Activated CD4-positive, CD25-positive, alpha-beta regulatory T cell (primary cell): ENCODE results near the gene C2orf92.

ENCODE experiments used
- DNase-seq, 4 experiments: peaks; one replicate each; lab custom pipeline; 2025; lab: John Stamatoyannopoulos, UW

C2orf92 gene

GRCh38 chr2:97714084-97714949 is 44.8 kb downstream of the C2orf92 start:
- DNase-seq = no peak

- DNase-seq = no peak
Observed at GRCh38 chr2:97714950-97715652, 45.6 kb downstream of the C2orf92 start.

DNA sequence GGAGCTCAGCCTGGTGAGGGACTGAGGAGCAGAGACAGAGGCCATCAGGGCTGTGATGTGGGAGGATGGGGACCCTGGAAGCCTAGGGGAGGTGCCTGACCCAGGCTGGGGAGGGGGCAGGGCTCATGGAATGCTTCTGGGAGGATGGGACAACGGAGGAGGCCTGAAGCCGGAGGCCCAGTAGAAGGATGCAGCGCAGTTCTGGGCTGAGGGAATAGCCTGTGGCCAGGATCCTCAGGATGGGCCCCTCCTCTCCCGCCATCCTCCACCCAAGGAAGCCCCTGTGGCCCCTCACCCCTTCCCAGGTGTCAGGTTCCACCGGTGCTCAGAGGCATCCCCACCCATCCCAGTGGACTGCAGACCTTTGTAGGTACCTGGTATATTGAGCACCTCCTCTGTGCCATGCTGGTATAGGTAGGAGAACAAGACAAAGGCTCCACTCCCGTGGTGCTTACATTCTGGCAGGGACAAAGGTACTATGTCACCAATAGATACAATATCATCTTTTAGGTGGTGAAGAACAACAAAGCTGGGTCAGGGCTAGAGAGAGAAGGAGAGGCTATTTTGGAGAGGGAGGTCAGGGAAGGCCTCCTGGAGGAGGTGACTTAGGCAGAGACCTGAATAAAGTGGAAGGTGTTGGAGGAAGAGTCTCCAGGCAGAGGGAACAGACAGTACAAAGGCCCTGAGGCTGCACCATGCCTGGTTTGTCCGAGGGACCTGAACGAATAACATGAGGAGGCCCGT is 46.6 kb downstream of the C2orf92 start:
- no peak for DNase-seq

DNA sequence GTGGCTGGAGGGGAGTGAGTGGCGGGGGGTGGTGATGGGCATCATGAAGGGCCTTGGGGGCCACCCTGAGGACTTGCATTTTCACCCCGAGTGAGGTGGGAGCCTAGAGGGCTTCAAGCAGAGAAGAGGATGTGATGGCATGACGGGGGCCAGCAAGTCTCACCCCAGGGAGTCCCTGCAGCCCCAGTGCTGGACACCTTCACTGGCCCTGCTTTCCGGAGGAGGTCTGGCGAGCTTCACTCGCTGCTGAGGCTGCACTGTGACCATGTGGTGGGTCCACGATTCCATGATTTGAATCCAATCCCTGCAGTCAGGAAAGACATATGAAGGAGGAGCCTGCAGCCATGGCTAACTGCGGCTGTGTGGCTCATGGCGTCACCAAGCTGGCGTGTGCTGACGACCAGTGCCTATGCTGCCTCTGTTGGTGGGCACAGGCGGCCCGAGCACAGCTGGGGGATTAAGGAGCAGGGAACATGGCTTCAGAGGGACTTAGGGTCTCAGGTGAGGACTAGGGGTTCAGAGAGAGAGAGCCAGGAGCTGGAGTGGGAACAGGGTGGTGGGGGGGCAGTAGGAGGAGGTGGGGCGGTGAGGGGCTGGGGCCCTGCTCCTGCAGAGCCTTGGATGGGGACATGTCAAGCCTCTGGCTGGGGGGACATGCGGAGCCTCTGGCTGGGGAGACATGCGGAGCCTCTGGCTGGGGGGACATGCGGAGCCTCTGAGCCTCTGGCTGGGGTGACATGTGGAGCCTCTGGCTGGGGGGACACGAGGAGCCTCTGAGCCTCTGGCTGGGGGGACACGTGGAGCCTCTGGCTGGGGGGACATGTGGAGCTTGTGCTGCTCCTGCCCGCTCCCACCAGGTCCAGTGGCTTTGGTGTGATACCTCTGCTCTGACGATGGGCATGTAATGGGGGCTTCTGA is 47.4 kb downstream of the C2orf92 start:
- no peak for DNase-seq

GRCh38 chr2:97717613-97717995 is 48.1 kb downstream of the C2orf92 start:
- no peak for DNase-seq

DNA sequence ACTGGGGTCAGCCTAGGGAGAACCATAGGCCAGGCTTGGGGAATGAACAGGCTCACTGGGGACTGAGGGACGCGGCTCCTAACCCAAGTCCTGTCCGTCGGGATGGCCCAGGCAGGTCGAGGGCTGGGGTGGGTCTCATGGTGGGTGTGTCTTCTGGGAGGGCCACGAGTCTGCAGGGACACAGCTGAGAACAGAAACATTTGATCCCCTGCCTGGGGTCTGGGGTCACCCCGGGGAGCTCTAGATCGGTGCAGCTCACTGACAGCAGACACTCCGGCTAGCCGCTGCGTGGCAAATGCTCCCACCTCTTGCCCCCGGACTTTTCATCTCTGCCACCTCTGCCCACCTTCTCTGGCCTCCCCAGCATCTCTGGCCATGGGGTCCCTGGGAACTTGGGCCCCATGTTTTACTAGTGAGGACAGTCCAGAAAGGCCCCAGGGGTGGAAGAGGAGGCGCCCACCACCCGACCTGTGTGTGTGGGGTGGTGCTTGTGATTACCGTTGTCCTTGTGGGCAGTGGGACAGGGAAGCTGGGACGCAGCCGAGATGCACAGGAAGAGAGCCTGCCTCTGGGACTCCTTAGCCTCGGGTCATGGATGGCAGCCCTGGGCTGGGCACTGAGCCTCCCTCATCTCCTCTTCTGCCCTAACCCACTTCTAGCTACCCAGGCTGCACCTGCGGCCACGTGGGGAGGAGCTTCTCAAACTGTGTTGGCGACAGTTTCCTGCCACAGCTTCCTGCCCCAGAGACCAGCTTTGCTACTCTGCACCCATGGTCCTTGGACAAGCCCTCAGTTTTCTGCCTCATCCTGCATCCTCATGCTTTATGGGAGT is 48.8 kb downstream of the C2orf92 start:
- peak; percentile 17 to 54 (median 44) for DNase-seq

GRCh38 chr2:97718942-97719341 is 49.4 kb downstream of the C2orf92 start:
- DNase-seq = no peak

- no peak for DNase-seq
Observed at GRCh38 chr2:97719362-97720155, 50.0 kb downstream of the C2orf92 start.

GRCh38 chr2:97720746-97721145 is 51.2 kb downstream of the C2orf92 start:
- no peak for DNase-seq

DNA sequence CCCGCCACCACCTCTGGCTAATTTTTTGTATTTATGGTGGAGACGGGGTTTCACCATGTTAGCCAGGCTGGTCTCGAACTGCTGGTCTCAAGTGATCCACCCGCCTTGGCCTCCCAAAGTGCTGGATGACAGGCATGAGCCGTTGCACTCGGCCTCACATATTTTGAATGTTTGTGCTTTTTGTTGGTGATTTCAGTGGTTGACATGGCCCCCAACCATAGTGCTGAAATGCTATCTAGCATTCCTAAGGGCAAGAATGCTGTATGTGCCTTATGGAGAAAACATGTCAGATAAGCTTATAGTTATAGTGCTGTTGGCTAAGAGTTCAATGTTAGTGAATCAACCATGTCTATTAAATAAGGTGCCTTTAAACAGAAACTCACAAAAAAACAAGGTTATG is 52.7 kb downstream of the C2orf92 start:
- DNase-seq = no peak

GRCh38 chr2:97723156-97724072 is 53.9 kb downstream of the C2orf92 start:
- DNase-seq = no peak

DNA sequence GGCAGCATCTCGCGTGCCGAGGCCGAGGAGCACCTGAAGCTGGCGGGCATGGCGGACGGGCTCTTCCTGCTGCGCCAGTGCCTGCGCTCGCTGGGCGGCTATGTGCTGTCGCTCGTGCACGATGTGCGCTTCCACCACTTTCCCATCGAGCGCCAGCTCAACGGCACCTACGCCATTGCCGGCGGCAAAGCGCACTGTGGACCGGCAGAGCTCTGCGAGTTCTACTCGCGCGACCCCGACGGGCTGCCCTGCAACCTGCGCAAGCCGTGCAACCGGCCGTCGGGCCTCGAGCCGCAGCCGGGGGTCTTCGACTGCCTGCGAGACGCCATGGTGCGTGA is 54.5 kb downstream of the C2orf92 start:
- no peak for DNase-seq

GRCh38 chr2:97724501-97724900 is 55.0 kb downstream of the C2orf92 start:
- DNase-seq = no peak

DNA sequence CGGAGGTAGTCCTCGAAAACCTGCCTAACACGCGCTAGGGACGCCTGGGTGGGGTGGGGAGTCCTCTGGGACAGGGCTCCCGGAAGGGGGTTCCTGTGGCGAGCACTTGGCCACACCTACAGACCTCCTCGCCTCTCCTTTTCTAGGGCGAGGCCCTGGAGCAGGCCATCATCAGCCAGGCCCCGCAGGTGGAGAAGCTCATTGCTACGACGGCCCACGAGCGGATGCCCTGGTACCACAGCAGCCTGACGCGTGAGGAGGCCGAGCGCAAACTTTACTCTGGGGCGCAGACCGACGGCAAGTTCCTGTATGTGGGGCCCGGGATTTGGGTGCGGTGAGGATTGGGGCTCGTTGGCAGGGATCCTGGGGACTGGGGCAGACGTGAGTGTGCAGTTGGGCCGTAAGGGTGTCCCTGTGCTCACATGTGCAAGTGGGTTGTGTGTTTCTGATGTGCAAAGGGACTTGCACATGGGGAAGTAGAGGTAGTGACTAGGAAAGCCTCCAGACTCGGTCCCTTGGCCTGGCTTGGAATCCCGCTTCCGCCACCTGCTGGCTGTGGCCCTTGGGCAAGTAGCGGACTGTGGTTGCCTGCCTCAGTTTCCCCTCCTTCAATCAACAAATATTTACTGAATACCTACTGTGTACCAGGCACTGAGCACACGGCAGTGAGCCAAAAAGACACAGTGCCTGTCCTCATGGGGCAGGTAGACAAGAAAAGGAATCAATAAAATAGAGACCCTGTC is 55.6 kb downstream of the C2orf92 start:
- DNase-seq = no peak

GRCh38 chr2:97726261-97727064 is 57.0 kb downstream of the C2orf92 start:
- no peak for DNase-seq

- DNase-seq = no peak
Observed at GRCh38 chr2:97727296-97727695, 57.8 kb downstream of the C2orf92 start.

- no peak for DNase-seq
Observed at GRCh38 chr2:97728091-97728731, 58.7 kb downstream of the C2orf92 start.
